Neural progenitor cell (in vitro differentiated cells): ENCODE measurements around the gene HSBP1L1.

Experiments
- CTCF ChIP-seq: fragments of 200-600 bp; sonication (generic); IDR thresholded peaks from 2 replicates; pipeline ENCODE4 v1.5.1; 2017; ENCODE audit warnings: antibody characterized with exemption, mild to moderate bottlenecking
- EZH2 ChIP-seq: fragments of 200-600 bp; sonication (generic); IDR thresholded peaks from 2 replicates; pipeline ENCODE4 v1.6.1; 2017; ENCODE audit warnings: antibody characterized with exemption, mild to moderate bottlenecking, moderate library complexity
- EZH2phosphoT487 ChIP-seq: fragments of 200-600 bp; sonication (generic); IDR thresholded peaks from 2 replicates; pipeline ENCODE4 v1.6.1; 2017; ENCODE audit warnings: antibody characterized with exemption

GRCh38 chr18:79927607-79928562 lies 36.6 kb upstream of the HSBP1L1 start:
- TF ChIP-seq CTCF (no peak), EZH2 (no peak), EZH2phosphoT487 (no peak)
